ENCODE data around the gene SKI. TPM values are rescaled to one million over a fixed set of nuclear protein-coding genes. Genes with fewer than 3 reads are reported as not detected.

The SKI gene
- total RNA-seq, 1 donor: 48.9 TPM

DNA sequence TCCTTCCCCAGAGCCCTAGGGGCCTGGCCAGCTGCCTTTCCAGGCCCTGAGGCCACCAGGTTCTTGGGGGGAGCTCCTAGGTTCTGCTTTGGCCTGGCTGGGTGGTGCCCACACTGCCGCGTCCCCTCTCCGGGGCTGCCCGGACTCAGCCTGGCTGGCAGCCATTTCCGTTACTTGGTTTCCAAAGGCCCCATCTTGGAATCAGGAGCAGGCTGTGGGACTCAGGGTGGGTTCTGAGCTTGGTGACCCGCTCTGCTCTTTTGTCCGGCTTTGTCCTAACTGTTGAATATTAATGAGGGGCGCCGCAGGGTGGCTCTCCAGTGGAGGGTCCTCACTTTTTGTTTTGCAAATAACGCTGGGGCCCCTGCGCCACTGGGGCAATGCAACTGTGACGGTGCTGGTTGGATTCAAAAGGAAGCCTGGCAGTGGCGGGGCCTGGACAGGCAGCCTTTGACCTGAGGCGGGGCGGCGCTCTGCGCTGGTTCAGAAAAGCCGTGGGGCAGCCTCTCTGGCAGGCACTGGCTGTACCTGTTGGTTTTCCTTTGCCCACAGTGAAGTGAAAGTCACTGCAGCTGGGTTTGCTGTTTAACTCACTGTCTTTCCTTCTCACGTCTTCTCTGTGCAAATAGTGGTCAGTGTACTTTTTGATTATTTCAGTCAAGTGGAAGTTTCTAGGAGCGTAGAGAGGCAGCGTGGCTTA lies 20.2 kb downstream of the SKI start:
- Histone ChIP-seq H3K4me1 (ENCODE audit: insufficient read depth, low read length) (peaks cover 21% of the 10 kb centered on the region), H3K9me3 (ENCODE audit: low read depth, low read length) (no peaks in the 10 kb centered on the region), H3K4me2 (ENCODE audit: insufficient read depth, low read length) (no peak overlapping the region), H3K4me3 (ENCODE audit: insufficient read depth, low read length) (no peak overlapping the region), H3K27me3 (ENCODE audit: insufficient read depth, low read length) (no peaks in the 10 kb centered on the region), H3K27ac (ENCODE audit: low read depth, low read length) (no peak overlapping the region), H3K36me3 (ENCODE audit: insufficient read depth, low read length) (peaks cover 3% of the 10 kb centered on the region), H2AFZ (ENCODE audit: low read length) (no peak overlapping the region), H4K20me1 (ENCODE audit: insufficient read depth, low read length) (peaks cover 83% of the 10 kb centered on the region), H3K79me2 (ENCODE audit: insufficient read depth, low read length) (peaks cover 99% of the 10 kb centered on the region)
- TF ChIP-seq, protein P1, sequence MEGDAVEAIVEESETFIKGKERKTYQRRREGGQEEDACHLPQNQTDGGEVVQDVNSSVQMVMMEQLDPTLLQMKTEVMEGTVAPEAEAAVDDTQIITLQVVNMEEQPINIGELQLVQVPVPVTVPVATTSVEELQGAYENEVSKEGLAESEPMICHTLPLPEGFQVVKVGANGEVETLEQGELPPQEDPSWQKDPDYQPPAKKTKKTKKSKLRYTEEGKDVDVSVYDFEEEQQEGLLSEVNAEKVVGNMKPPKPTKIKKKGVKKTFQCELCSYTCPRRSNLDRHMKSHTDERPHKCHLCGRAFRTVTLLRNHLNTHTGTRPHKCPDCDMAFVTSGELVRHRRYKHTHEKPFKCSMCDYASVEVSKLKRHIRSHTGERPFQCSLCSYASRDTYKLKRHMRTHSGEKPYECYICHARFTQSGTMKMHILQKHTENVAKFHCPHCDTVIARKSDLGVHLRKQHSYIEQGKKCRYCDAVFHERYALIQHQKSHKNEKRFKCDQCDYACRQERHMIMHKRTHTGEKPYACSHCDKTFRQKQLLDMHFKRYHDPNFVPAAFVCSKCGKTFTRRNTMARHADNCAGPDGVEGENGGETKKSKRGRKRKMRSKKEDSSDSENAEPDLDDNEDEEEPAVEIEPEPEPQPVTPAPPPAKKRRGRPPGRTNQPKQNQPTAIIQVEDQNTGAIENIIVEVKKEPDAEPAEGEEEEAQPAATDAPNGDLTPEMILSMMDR (IDR thresholded peaks at IDR 0.05; ENCODE audit: extremely low read depth, low read depth, low read length): no peak
- DNase-seq (ENCODE audit: insufficient read length, low spot score, missing footprints): no peak

- Histone ChIP-seq H3K79me2 (ENCODE audit: insufficient read depth, low read length) (peaks cover 99% of the 10 kb centered on the region), H3K9me3 (ENCODE audit: low read depth, low read length) (no peaks in the 10 kb centered on the region), H2AFZ (ENCODE audit: low read length) (no peak overlapping the region), H3K4me3 (ENCODE audit: insufficient read depth, low read length) (no peak overlapping the region), H3K4me1 (ENCODE audit: insufficient read depth, low read length) (peaks cover 21% of the 10 kb centered on the region), H3K4me2 (ENCODE audit: insufficient read depth, low read length) (no peak overlapping the region), H3K27ac (ENCODE audit: low read depth, low read length) (no peak overlapping the region), H3K27me3 (ENCODE audit: insufficient read depth, low read length) (no peaks in the 10 kb centered on the region), H3K36me3 (ENCODE audit: insufficient read depth, low read length) (peaks cover 5% of the 10 kb centered on the region), H4K20me1 (ENCODE audit: insufficient read depth, low read length) (peaks cover 87% of the 10 kb centered on the region)
- no peak for DNase-seq (ENCODE audit: insufficient read length, low spot score, missing footprints)
- TF ChIP-seq, protein P1 (IDR thresholded peaks at IDR 0.05; ENCODE audit: extremely low read depth, low read depth, low read length): no peak
Measured at GRCh38 chr1:2248854-2249558, 20.9 kb downstream of the SKI start.

GRCh38 chr1:2249559-2249906 lies 21.4 kb downstream of the SKI start:
- peaks cover 9% of the 10 kb centered on the region for H3K36me3 ChIP-seq (ENCODE audit: insufficient read depth, low read length)
- H3K27me3 ChIP-seq (ENCODE audit: insufficient read depth, low read length): no peaks in the 10 kb centered on the region
- TF ChIP-seq, protein P1 (IDR thresholded peaks at IDR 0.05; ENCODE audit: extremely low read depth, low read depth, low read length): no peak
- DNase-seq (ENCODE audit: insufficient read length, low spot score, missing footprints): no peak
- no peaks in the 10 kb centered on the region for H3K9me3 ChIP-seq (ENCODE audit: low read depth, low read length)
- H3K4me3 ChIP-seq (ENCODE audit: insufficient read depth, low read length): no peak overlapping the region
- no peak overlapping the region for H3K27ac ChIP-seq (ENCODE audit: low read depth, low read length)
- no peak overlapping the region for H2AFZ ChIP-seq (ENCODE audit: low read length)
- peaks cover 99% of the 10 kb centered on the region for H3K79me2 ChIP-seq (ENCODE audit: insufficient read depth, low read length)
- H3K4me1 ChIP-seq (ENCODE audit: insufficient read depth, low read length): peaks cover 21% of the 10 kb centered on the region
- H3K4me2 ChIP-seq (ENCODE audit: insufficient read depth, low read length): no peak overlapping the region
- peaks cover 88% of the 10 kb centered on the region for H4K20me1 ChIP-seq (ENCODE audit: insufficient read depth, low read length)

GRCh38 chr1:2250721-2251281 lies 22.7 kb downstream of the SKI start:
- no peaks in the 10 kb centered on the region for H3K9me3 ChIP-seq (ENCODE audit: low read depth, low read length)
- H3K27me3 ChIP-seq (ENCODE audit: insufficient read depth, low read length): no peaks in the 10 kb centered on the region

More at GRCh38 chr1:2250721-2251281, 22.7 kb downstream of the SKI start:
- Histone ChIP-seq H3K36me3 (ENCODE audit: insufficient read depth, low read length) (peaks cover 14% of the 10 kb centered on the region), H3K27ac (ENCODE audit: low read depth, low read length) (no peak overlapping the region), H2AFZ (ENCODE audit: low read length) (no peak overlapping the region), H3K79me2 (ENCODE audit: insufficient read depth, low read length) (peaks cover 100% of the 10 kb centered on the region), H3K4me1 (ENCODE audit: insufficient read depth, low read length) (peaks cover 17% of the 10 kb centered on the region), H3K4me3 (ENCODE audit: insufficient read depth, low read length) (no peak overlapping the region), H3K4me2 (ENCODE audit: insufficient read depth, low read length) (no peak overlapping the region), H4K20me1 (ENCODE audit: insufficient read depth, low read length) (peaks cover 93% of the 10 kb centered on the region)
- DNase-seq (ENCODE audit: insufficient read length, low spot score, missing footprints): peak; percentile 65
- TF ChIP-seq, protein P1 (IDR thresholded peaks at IDR 0.05; ENCODE audit: extremely low read depth, low read depth, low read length): no peak
